Smooth muscle cell of trachea (primary cell): Measurements from ENCODE around the gene ALKAL2. TPM values are rescaled to one million over a fixed set of nuclear protein-coding genes. Genes with fewer than 3 reads are reported as not detected.

Experiments
- total RNA-seq: library from RNA; depleted of rRNA; stranded (reverse); fragments of >200 nt; gene quantifications from 2 replicates; pipeline ENCODE4 v1.2.1, GENCODE V29; 2014

ALKAL2 gene
- not detected in 2 replicates for total RNA-seq

GRCh38 chr2:287911-288757 lies at the start of gene ALKAL2:
TSS of gene ALKAL2 (minus strand) at chr2:288091. CDS start at chr2:287835, 256 bp downstream.

DNA sequence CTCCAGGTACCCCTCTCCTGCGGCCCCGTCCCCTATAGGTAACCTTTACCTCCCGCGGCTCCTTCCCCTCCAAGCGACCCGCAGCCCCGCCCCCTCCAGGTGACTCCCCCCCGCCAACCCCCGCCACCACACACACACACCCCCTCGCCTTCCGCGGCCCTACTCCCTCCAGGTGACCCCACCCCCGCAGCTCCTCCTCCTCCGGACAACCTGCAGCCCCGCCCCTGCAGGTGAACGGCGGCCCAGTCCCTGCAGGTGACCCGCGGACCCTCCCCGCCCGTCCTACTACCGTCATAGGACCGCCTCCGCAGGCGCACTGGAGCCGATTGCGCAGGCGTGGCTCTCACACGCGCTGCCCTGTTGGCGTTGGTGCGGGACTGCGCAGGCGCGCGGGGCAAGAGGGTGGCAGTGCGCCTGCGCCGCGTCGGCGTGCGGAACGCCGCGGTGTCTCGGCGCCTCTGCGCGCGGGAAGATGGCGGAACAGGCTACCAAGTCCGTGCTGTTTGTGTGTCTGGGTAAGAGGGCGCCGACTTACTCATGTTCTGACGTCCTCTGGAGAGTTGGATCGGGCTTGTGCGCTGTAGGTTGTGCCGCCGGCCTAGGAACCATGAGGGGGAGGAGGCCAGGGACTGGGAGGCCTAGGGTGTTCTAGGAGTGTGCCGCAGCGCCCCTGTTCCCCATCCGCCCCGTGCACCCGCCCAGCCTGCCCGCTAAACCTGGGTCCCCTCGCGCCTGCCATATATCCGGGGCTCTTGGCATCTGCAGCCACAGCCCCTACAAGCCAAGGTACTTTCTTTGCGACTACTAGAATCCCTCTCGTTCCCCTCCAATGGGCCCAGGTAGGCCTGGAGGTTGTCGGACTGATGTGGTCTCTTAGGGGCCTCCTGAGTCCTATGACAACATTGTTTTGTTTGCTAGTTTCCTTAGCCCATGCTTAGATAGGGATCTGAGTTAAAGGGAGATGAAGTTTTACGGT lies 23.1 kb downstream of the ALKAL2 start, which contains the start of gene ACP1:
Gene ACP1, plus strand, starts transcription at position 455 of the 976 bp plus-strand sequence. Its CDS starts 18 bp downstream, at position 473.

GRCh38 chr2:263774-264492 lies 24.0 kb downstream of the ALKAL2 start, which contains the start of gene SH3YL1:
TSS of gene SH3YL1 (minus strand) at chr2:264032. CDS start at chr2:263984, 48 bp downstream.

Other genes starting within 250 kb of the ALKAL2 start
- gene FAM110C, start 241.6 kb downstream of the ALKAL2 start, total RNA-seq, result under 0.01 TPM in 1 of 2 replicates, not detected in the other
- 49.3 and 76.7 TPM in 2 replicates for gene SH3YL1, start 24.1 kb downstream of the ALKAL2 start, total RNA-seq
- gene ACP1, start 23.1 kb downstream of the ALKAL2 start, total RNA-seq, result 86.8 and 96.4 TPM in 2 replicates